Adipocyte (in vitro differentiated cells): Measurements from ENCODE around the gene ADAMTS4.

Experiments used
- DNase-seq: peaks from one replicate; pipeline ENCODE4 v3.0.0-alpha.2; 2015; ENCODE audit warnings: low read depth
- H3K27me3 ChIP-seq: replicated peaks from 2 replicates; pipeline ENCODE4 v1.7.0; 2013; ENCODE audit warnings: mild to moderate bottlenecking, low read length, moderate library complexity; ENCODE audit not compliant: control insufficient read depth, insufficient read depth
- H3K36me3 ChIP-seq: 2 replicates; pipeline ENCODE4 v1.7.0; 2013; ENCODE audit warnings: low read length, mild to moderate bottlenecking, moderate library complexity; ENCODE audit not compliant: control insufficient read depth, insufficient read depth, severe bottlenecking
- H3K4me1 ChIP-seq: 2 replicates; pipeline ENCODE4 v1.7.0; 2013; ENCODE audit warnings: mild to moderate bottlenecking, low read length, moderate library complexity; ENCODE audit not compliant: control insufficient read depth, insufficient read depth
- H3K4me3 ChIP-seq: 2 replicates; pipeline ENCODE4 v1.7.0; 2013; ENCODE audit warnings: mild to moderate bottlenecking, low read length, moderate library complexity
- H3K9ac ChIP-seq: 2 replicates; pipeline ENCODE4 v1.7.0; 2013; ENCODE audit warnings: mild to moderate bottlenecking, low read length, moderate library complexity
- H3K9me3 ChIP-seq: 2 replicates; pipeline ENCODE4 v1.7.0; 2013; ENCODE audit warnings: mild to moderate bottlenecking, low read length, moderate library complexity; ENCODE audit not compliant: control insufficient read depth

The ADAMTS4 gene

DNA sequence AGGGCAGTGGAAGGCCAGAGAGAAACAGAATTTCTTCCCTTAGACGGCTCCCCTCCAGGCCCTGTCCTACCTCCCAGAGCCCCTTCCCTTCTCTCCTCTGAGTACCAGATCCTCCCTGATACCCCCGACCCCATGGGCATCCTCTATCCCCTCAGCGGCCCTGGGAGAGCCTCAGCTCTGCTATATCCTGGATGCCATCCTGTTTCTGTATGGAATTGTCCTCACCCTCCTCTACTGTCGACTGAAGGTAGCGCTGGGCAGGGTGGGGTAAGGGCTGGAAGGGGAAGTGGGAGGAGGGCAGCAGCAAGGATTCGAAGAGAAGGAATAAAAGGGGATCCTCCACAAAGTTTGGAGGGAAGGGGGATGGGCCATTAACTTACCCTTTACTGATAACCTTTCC is 19.0 kb upstream of the ADAMTS4 start:
- H3K4me3 ChIP-seq, result no peak overlapping the region

DNA sequence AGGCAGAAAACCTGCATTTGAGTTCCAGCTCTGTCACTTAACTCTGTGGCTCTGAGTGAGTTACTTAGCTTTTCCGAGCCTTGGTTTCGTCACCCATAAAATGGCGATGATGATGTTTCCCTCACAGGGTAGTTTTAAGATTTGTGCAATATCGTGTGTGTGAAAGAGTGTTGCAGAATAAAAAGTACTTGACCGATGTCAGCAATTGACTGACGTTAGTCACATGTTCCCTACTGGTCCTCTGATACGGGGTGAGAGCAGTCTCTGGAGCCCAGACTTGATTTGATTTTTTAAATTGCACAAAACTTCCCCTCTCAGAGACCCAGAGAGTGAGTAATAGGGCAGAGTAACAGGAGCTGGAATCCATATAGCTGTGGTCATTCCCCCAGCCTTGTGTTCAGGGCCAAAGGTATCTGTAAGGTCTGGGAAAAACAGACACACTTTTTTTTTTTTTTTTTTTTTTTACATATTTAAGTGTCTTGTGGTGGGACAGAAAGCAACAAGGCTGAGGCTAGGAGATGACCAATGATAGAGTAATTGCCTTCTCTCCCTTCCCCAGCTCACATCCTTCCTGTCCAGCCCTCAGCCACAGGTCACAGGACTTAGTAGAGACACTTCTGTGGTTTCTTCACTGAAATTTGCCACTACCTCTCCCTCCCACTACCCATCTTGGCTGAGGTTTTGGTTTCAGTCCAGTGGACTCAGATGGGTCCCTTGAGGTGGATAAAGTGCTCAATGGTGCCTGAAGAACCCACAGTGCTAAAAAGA is 18.3 kb upstream of the ADAMTS4 start:
- DNase-seq, result peak; percentile 50
- Histone ChIP-seq H3K4me1 (peaks cover 40% of the 10 kb centered on the region), H3K9me3 (no peaks in the 10 kb centered on the region), H3K27me3 (no peaks in the 10 kb centered on the region), H3K36me3 (peaks cover 32% of the 10 kb centered on the region), H3K4me3 (peak overlapping the region; percentile 42), H3K9ac (peak overlapping the region; percentile 88)

More for the DNA sequence above, 19.0 kb upstream of the ADAMTS4 start:
- peak overlapping the region; percentile 88 for H3K9ac ChIP-seq
- DNase-seq, result no peak
- H3K27me3 ChIP-seq, result no peaks in the 10 kb centered on the region
- no peaks in the 10 kb centered on the region for H3K9me3 ChIP-seq
- peaks cover 24% of the 10 kb centered on the region for H3K36me3 ChIP-seq
- peaks cover 44% of the 10 kb centered on the region for H3K4me1 ChIP-seq

DNA sequence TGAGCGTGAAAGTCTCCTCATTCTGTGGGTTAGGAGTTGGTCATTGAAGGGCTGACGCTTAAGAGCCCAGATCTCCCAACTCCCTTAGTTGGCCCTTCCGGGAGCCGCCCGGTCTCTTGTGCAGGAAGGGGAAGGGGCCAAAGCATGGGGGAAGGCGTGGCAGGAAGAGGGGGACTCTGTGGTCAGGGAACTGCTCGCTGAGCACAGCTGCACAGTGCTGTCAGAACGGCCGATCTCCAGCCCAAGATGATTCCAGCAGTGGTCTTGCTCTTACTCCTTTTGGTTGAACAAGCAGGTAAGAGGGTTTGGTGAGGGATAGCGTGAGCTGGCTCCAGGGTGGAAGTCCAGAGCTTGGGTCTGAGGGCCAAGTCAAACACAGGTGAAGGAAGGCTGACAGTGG is 16.2 kb upstream of the ADAMTS4 start, which contains the start of gene FCER1G:
FCER1G (plus strand) TSS at position 220 of the 400 bp plus-strand sequence; CDS start at position 247, 27 bp downstream.
- Histone ChIP-seq H3K9ac (peak within 1 kb of the TSS; percentile 24), H3K9me3 (no peaks in the 10 kb centered on the region), H3K4me1 (peaks cover 37% of the 10 kb centered on the region), H3K27me3 (no peaks in the 10 kb centered on the region), H3K4me3 (no peak within 1 kb of the TSS), H3K36me3 (peaks cover 52% of the 10 kb centered on the region)
- no peak for DNase-seq

DNA sequence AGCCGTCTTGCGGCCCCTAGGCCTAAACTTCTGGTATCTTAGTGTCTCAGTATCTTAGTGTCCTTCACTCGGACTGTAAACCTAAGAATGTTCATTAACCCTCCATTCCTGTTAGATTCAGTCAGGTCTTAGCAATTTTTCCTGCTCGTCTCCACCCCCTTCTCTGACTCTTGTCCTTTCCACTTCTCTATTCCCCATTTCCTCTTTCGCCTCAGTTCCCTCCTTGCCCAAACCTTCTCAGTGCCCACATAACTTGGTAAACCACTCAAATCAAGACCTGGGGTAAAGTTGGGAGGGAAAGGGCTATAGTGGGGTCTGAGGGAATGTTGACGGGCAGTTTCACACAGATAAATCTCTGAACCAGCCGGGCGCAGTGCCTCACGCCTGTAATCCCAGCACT is 15.5 kb upstream of the ADAMTS4 start:
- H3K9ac ChIP-seq, result no peak overlapping the region
- H3K4me3 ChIP-seq, result no peak overlapping the region
- H3K9me3 ChIP-seq, result no peaks in the 10 kb centered on the region
- H3K36me3 ChIP-seq, result peaks cover 58% of the 10 kb centered on the region
- H3K27me3 ChIP-seq, result no peaks in the 10 kb centered on the region
- H3K4me1 ChIP-seq, result peaks cover 36% of the 10 kb centered on the region
- DNase-seq, result no peak

DNA sequence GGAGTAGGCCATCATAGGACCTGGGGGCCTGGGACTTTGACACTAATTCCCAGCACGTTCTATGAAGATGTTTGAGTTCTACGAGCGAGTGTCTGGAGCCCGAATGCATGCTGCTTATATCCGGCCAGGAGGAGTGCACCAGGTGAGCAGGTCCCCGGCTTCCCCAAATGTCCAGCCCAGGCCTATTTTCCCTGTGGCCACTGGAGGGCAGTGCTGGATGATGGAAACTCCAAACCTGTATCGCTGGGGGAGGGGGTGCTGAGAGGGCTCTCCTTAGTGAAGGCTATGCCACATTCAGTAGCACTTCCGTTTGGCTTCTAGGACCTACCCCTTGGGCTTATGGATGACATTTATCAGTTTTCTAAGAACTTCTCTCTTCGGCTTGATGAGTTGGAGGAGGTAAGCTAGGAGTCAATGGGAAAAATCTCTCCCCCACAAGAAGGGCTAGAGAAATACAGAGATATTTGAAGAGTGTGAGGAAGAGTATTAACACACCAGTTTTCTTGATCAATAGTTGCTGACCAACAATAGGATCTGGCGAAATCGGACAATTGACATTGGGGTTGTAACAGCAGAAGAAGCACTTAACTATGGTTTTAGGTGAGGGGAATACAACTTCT is 11.0 kb upstream of the ADAMTS4 start:
- peak; percentile 92 for DNase-seq
- H3K4me1 ChIP-seq, result peaks cover 17% of the 10 kb centered on the region
- peaks cover 73% of the 10 kb centered on the region for H3K36me3 ChIP-seq
- H3K9me3 ChIP-seq, result no peaks in the 10 kb centered on the region
- H3K4me3 ChIP-seq, result no peak overlapping the region
- no peak overlapping the region for H3K9ac ChIP-seq
- H3K27me3 ChIP-seq, result no peaks in the 10 kb centered on the region

DNA sequence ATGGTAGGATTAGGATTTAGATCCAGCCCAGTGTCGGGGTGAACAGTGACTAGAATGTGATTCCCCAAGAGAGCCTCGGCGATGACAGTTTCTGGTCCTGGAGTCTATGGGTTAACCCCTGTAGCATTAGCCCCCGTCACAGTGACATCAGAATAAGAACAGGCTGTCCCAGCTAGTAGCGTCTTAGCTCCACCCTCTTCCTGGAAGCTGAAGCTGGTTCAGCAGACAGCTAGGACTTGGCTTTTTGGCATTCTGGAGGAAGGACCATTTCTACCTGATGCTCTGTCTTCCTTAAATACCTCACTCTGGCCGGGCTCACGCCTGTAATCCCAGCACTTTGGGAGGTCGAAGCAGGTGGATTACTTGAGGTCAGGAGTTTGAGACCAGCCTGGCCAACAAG is 8.3 kb upstream of the ADAMTS4 start:
- H3K4me1 ChIP-seq, result peaks cover 36% of the 10 kb centered on the region
- H3K27me3 ChIP-seq, result no peaks in the 10 kb centered on the region
- no peaks in the 10 kb centered on the region for H3K9me3 ChIP-seq
- H3K9ac ChIP-seq, result peak overlapping the region; percentile 1
- peaks cover 59% of the 10 kb centered on the region for H3K36me3 ChIP-seq
- DNase-seq, result no peak
- H3K4me3 ChIP-seq, result no peak overlapping the region

DNA sequence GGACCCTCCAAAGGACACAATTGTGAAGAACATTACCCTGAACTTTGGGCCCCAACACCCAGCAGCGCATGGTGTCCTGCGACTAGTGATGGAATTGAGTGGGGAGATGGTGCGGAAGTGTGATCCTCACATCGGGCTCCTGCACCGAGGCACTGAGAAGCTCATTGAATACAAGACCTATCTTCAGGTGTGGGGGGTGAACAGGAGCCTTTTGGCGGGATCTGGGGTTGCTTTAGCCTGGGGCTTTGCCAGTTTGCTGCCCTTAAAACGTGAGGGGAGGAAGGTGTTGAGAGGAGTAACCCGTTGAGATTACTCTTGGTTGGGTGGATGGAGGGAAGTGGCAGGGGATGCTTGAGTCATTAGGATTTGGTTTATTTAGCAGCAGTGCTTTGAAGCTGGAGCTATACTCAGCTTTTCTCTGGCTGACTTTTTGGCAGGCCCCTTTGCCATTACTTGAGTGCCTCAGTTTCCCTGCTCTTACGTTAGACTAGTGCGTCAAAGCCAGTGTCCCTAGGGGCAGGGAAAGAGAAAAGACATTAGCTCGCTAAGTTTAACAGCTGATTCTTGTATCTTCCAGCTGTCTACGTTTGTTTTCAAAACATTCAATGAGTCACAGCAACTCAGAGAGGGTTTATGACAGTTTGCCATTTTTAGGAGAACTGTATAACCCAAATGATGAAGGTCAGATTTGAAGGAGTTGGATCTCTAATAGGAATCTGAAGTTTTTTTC is 7.7 kb upstream of the ADAMTS4 start:
- Histone ChIP-seq H3K36me3 (peaks cover 53% of the 10 kb centered on the region), H3K27me3 (no peaks in the 10 kb centered on the region), H3K9me3 (no peaks in the 10 kb centered on the region), H3K9ac (peak overlapping the region; percentile 1), H3K4me3 (no peak overlapping the region), H3K4me1 (peaks cover 38% of the 10 kb centered on the region)
- DNase-seq, result peak; percentile 15

DNA sequence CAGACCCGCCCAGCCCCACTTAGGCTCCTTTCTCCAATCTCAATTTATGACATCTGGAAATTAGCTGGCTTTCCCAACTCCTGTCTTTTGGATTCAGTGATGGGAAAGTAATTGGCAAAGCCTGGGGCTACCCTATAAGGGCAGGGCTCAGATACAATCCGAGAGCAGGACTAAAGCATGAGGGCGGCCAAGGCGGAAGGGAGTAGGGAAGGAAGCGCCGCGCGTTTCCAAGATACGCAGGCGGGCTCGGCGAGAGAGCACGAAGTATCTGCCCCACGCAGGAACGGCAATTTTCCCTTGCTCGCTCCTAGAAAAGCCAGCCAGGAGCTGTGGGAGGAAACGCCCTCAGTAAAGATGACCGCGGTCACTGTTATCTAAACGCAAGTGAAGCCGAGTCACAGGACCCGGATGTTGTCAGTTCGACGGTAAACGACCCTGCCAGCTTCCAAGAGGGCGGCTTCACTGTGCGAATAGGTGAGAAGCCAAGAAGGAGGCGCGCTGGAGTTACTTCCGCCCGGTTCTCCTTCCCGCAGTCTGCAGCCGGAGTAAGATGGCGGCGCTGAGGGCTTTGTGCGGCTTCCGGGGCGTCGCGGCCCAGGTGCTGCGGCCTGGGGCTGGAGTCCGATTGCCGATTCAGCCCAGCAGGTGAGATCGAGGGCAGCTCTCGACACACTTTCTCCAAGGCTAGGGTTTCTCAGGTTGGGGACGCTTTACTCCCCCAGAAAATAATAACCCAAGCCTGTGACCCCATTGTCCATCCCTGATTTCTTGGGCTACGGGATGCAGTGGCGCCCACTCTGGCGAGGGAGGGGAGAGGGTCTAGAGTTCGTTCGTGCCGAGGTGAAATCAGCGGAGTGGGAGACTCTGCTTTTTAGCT is 3.2 kb upstream of the ADAMTS4 start, which contains the start of gene NDUFS2:
NDUFS2 (plus strand) TSS at position 532 of the 877 bp plus-strand sequence; CDS start at position 551, 19 bp downstream.
- peaks cover 79% of the 10 kb centered on the region for H3K4me1 ChIP-seq
- H3K27me3 ChIP-seq, result no peaks in the 10 kb centered on the region
- no peaks in the 10 kb centered on the region for H3K9me3 ChIP-seq
- peak; percentile 100 for DNase-seq
- H3K36me3 ChIP-seq, result peaks cover 22% of the 10 kb centered on the region
- peak within 1 kb of the TSS; percentile 94 for H3K4me3 ChIP-seq
- peak within 1 kb of the TSS; percentile 98 for H3K9ac ChIP-seq

DNA sequence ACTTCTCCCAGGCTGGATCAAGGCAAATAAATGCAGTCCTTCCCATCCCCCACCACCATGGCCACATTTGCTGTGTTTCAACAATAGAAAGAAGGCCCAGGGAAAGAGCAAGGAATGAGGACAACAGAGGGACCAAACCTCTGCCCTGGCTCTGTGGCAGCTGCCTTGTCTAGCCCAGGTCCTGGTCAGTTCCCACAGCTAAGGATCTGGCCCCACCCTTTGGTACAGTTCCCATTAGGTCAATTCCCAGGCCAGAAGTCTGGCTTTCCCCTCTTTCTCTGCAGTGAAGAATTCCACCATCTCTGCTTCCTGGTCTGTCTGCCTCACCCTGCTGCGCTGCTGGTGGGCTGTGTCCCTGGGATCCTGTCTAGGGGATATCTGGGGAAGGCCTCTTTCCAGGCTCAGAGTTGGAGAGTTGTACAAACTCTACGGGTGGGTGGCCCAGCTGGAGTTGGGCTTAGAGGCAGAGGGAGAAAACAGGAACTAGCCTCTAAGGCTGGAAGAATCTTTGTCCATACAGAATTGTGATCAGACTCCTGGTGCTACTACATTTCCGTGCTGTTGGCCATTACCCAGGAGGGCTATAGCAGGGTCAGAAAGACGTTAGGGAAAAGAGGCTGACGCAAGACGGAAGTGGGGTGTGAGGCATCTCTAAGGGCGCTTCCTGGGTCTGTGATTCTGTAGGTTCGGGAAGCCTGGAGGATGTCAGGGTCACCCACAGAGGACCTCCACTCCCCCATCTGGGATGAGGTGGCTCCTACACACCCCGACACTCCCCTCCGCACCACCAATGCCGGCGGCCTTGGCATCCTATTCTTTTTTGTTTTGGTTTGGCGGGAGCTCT is 2.4 kb upstream of the ADAMTS4 start:
- H3K27me3 ChIP-seq, result no peaks in the 10 kb centered on the region
- DNase-seq, result peak; percentile 46
- peak overlapping the region; percentile 98 for H3K9ac ChIP-seq
- H3K9me3 ChIP-seq, result no peaks in the 10 kb centered on the region
- H3K4me3 ChIP-seq, result peak overlapping the region; percentile 94
- peaks cover 79% of the 10 kb centered on the region for H3K4me1 ChIP-seq
- peaks cover 17% of the 10 kb centered on the region for H3K36me3 ChIP-seq

DNA sequence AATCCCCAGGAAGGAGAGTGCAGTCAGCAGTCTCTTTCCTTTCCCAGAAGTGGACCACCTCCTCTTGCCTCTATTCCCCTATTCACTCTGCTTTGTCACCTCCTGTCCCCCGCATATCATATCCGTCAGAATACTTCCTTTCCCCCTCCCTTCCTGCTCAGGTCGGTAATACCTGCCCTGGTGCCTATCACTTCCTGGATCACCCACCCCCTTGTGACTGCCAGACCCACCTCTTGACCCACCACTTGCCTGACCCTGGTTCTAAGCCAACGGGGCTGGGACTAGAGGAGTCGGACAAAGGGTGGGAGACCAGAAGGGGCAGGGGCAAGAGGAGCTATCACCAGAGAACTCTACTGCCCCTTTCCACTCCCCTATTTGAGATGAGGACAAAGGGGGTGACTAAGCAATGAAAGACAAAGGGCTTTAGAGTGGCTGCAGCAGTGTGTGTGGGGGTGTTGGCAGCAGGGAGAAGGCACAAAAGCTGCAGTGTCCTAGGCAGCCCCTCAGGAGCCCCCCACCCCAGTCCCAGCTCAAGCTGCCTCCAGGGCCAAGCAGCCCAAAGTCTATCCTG is 1.7 kb upstream of the ADAMTS4 start:
- Histone ChIP-seq H3K9ac (peak overlapping the region; percentile 98), H3K4me1 (peaks cover 86% of the 10 kb centered on the region), H3K36me3 (peaks cover 15% of the 10 kb centered on the region), H3K4me3 (peak overlapping the region; percentile 94), H3K9me3 (no peaks in the 10 kb centered on the region), H3K27me3 (no peaks in the 10 kb centered on the region)
- DNase-seq, result no peak
